WI38 (cell line): ENCODE measurements around the gene TEK.

Source experiments
- H3K4me3 ChIP-seq: 2 replicates; pipeline ENCODE4 v1.5.1; 2011; ENCODE audit warnings: low read depth, mild to moderate bottlenecking, control low read depth, low read length
- TF ChIP-seq, protein P1 (sequence below): IDR thresholded peaks from 2 replicates; pipeline ENCODE4 v1.5.1; 2012; ENCODE audit warnings: low read depth, mild to moderate bottlenecking, control low read depth, low read length

TEK gene

GRCh38 chr9:27145143-27145542 lies 36.1 kb downstream of the TEK start:
- TF ChIP-seq, protein P1, sequence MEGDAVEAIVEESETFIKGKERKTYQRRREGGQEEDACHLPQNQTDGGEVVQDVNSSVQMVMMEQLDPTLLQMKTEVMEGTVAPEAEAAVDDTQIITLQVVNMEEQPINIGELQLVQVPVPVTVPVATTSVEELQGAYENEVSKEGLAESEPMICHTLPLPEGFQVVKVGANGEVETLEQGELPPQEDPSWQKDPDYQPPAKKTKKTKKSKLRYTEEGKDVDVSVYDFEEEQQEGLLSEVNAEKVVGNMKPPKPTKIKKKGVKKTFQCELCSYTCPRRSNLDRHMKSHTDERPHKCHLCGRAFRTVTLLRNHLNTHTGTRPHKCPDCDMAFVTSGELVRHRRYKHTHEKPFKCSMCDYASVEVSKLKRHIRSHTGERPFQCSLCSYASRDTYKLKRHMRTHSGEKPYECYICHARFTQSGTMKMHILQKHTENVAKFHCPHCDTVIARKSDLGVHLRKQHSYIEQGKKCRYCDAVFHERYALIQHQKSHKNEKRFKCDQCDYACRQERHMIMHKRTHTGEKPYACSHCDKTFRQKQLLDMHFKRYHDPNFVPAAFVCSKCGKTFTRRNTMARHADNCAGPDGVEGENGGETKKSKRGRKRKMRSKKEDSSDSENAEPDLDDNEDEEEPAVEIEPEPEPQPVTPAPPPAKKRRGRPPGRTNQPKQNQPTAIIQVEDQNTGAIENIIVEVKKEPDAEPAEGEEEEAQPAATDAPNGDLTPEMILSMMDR, result no peak
- no peak overlapping the region for H3K4me3 ChIP-seq

- no peak overlapping the region for H3K4me3 ChIP-seq
- TF ChIP-seq, protein P1, result no peak
Observed at GRCh38 chr9:27149651-27150050, 40.6 kb downstream of the TEK start.

GRCh38 chr9:27150746-27151406 lies 41.9 kb downstream of the TEK start:
- TF ChIP-seq, protein P1, result no peak
- no peak overlapping the region for H3K4me3 ChIP-seq

DNA sequence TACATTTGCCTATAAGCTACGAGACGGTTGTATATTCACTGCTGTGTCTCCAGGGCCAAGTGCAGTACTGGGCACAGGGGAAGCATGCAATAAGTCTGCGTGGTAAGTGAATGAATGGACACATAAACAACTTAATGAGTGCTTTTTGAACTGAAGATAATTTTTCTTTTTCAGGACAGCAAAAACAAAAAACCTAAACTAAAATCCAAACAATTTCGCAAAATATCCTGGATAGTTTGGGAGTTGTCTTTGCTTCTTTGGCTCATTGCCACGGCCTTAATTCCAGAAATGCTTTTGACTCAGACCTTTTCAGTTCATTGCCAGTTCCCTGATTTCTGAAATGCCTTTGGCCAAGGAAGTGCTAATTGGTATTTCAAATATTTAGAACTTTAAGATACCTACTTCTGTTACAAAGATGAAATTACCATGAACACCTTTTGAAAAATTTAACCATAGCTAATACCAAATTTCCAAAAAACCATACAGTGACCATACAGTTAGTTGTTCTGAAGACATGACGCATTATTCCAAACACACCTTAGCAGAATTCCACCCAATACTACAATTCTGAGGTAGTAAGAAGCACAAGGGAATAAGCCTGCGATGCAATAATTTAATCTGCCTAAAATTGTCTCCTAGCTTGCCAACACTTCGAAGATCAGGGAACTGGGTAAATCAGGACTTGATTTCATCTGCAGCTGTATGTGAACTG lies 42.8 kb downstream of the TEK start:
- TF ChIP-seq, protein P1, result no peak
- H3K4me3 ChIP-seq, result no peak overlapping the region

DNA sequence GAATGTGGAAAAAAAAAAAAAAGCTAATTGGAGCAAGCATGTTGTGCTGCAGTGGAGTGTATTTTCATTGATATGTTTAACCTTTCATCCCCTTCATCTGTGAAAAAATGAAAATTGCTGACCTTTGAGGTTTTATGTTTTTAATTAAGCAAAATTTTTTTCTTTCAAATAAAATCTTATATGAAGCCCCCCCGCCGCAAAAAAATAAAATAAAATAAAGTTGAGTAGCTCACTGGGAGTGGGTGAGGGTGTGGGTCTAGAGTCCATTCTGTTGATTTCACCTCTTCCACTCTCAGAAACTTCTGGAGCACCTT lies 43.3 kb downstream of the TEK start:
- TF ChIP-seq, protein P1, result no peak
- H3K4me3 ChIP-seq, result no peak overlapping the region

DNA sequence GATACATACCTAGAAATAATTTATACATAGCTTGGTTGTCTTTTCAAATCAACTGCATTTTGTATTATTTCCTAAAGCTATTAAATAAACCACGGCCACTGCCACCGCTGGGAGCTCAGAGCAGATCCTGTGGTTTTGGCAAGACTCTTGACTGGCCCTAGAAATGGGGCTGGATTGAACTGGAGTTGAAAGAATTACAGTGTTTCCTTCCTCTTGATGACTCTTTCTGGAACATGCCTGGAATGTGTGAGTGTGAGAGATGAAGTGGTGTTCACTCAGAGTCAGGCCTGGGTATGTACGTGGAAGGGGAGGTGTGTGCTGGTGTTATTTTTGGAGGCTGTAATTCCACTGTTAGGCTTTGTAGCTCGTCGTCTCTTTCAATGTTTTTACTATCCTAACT lies 45.9 kb downstream of the TEK start:
- TF ChIP-seq, protein P1, result no peak
- no peak overlapping the region for H3K4me3 ChIP-seq

DNA sequence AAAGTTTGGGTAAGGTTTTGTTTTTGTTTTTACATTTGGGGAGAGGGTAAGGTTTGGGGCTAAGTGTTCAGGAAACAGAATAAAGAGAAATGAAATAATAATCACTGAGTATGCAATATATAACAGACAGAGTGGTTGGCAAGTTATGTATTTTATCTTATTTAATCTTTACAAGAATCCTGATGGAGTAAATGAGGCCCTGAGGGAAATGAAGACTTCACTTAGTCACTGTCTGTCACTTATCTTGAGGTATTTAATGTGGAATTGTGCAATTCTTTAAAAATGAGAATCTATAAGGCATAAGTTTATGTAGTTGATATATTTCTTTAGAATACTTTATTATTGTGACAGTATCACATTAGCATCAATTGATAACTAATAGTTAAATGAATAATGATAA lies 48.1 kb downstream of the TEK start:
- no peak overlapping the region for H3K4me3 ChIP-seq
- TF ChIP-seq, protein P1, result no peak
